Mononuclear cell (primary cell): Measurements from ENCODE around the gene PRPF38A. TPM values are rescaled to one million over a fixed set of nuclear protein-coding genes. Genes with fewer than 3 reads are reported as not detected.

Experiments
- H3K27me3 ChIP-seq: 2 replicates; pipeline ENCODE4 v1.6.0; 2011; ENCODE audit warnings: low read length, control low read depth; ENCODE audit not compliant: insufficient read depth
- H3K4me1 ChIP-seq: 2 replicates; pipeline ENCODE4 v1.5.1; 2011; ENCODE audit warnings: mild to moderate bottlenecking, low read length, control low read depth; ENCODE audit not compliant: insufficient read depth
- H3K4me3 ChIP-seq: 2 replicates; pipeline ENCODE4 v1.5.1; 2011; ENCODE audit warnings: mild to moderate bottlenecking, low read length, moderate library complexity
- H3K9me3 ChIP-seq: 2 replicates; pipeline ENCODE4 v1.5.1; 2011; ENCODE audit warnings: low read depth, mild to moderate bottlenecking, control low read depth, low read length
- total RNA-seq: library from RNA; depleted of rRNA; stranded (reverse); fragments of >200 nt; gene quantifications from one replicate; pipeline ENCODE4 v1.2.3, GENCODE V29; 2012

Gene PRPF38A
- 26.6 TPM for total RNA-seq

DNA sequence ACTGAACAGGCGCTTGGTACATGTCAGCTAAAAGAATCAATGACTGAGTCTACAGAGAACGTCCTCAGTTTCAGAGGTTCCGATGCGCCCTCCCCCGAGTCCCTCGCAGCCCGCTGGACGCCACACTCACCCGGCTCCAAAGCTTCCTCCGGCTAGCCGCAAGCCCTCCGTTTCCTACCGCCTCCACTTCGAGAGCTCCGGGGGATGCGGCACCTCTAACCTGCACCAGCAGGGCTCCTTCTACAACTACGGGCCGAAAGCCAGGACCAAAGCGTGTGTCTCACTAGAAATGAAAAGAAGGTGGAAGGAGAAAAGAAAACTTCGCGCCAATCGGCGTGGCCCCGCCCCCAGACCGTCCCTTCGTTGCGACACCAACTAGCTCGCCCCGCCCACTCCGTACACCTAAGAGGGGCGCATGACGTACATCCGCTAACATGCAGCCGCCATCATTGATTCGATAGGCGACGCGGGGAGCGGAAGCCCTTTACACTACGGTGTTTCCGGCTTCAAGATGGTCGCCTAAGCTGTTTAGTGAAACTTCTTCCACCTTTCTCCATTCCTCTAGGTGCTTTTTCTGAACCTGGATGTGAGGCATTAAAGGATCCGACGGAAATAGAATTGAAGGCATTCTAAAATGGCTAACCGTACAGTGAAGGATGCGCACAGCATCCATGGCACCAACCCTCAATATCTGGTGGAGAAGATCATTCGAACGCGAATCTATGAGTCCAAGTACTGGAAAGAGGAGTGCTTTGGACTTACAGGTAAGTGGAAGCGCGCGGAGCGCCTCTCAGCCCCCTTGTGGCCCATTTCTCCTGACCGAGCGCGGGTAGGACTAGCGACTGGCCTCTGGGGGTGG, at the start of gene PRPF38A, which contains the start of gene ORC1:
Gene PRPF38A (plus strand): TSS at position 487 of the 859 bp plus-strand sequence. CDS start 148 bp downstream, at position 635.
Gene ORC1 (minus strand): TSS at position 308 of the 859 bp plus-strand sequence. CDS start 2,200 bp downstream, outside the sequence.
- Histone ChIP-seq H3K4me1 (peaks cover 29% of the 10 kb centered on the region), H3K27me3 (no peaks in the 10 kb centered on the region), H3K9me3 (no peaks in the 10 kb centered on the region), H3K4me3 (peak within 1 kb of the TSS; percentile 83)

DNA sequence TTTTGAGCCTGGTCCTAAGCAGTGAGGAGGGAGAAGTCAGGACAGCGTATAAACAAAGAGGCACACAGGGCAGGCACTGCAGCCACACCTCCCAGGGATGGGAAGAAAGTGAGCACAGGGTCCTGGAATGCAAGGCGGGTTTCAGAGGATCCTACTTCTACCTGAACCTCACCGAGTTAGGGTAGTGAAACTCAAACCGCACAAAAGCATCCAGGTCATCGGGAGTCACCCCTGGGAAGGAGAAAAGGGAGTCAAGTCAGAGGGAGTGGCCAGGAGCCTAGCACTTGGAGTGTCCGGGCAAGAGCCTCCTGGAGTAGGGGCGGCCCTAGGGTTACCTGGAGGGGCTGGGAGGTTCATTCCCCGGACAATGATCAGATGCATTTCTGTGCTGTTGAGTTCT, 49.0 kb upstream of the PRPF38A start:
- Histone ChIP-seq H3K4me1 (no peaks in the 10 kb centered on the region), H3K4me3 (no peak overlapping the region), H3K27me3 (no peaks in the 10 kb centered on the region), H3K9me3 (no peaks in the 10 kb centered on the region)

DNA sequence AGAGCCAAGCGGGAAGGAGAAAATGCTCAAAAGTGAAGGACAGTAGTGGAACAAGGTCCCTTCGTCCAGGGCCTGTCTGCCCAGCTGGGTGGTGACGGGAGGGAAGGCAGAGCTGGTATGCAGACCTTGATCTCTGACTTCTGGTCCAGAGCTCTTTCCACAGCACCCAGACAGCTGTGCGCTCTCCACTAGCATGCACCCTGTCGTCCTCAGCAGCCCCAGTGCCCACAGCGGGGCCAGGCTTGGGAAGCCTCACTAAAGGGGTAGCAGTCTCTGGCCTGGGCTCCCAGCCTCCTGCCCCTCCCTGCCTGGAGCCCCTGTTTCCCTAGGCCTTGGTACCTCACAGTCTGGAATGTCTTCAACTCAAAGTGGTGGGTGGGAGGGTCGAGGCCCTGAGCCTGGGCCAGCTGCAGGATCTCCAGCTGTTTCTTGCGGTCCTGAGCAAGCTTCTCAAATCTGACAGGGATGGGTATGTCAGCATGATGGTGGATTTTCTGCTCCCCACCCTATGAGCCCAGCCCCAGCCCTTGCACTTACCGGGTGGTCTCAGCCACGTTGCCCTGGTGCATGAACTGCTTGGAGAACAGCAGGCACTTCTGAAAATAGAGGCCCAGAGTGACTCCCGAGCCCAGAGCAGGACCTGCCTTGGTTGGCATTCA, 48.4 kb upstream of the PRPF38A start:
- Histone ChIP-seq H3K4me3 (no peak overlapping the region), H3K4me1 (no peaks in the 10 kb centered on the region), H3K27me3 (no peaks in the 10 kb centered on the region), H3K9me3 (no peaks in the 10 kb centered on the region)

- H3K4me3 ChIP-seq: no peak overlapping the region
- H3K9me3 ChIP-seq: no peaks in the 10 kb centered on the region
- no peaks in the 10 kb centered on the region for H3K4me1 ChIP-seq
- no peaks in the 10 kb centered on the region for H3K27me3 ChIP-seq
These were observed 47.5 kb upstream of the PRPF38A start for GRCh38 chr1:52356818-52357355.

DNA sequence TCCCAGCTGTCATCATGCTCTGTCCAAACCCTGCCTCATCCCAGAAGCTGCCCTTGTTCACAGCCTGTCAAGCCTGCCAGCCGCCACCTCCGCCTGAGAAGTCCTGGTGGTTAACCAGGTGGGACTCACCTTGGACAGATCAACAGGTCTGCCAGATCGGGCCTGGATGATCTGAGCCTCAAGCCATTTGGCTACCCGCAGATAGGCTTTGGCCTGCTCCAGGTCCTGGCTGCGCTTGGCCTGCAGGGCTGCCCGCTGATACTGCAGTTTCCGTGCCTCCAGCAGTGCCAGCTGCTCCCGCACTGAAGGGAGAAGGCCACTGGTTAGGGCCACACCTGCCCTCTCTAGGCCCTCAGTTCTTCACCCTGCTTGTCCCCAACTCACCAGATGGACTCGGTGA, 47.0 kb upstream of the PRPF38A start:
- peaks cover 1% of the 10 kb centered on the region for H3K4me1 ChIP-seq
- H3K9me3 ChIP-seq: no peaks in the 10 kb centered on the region
- no peak overlapping the region for H3K4me3 ChIP-seq
- H3K27me3 ChIP-seq: no peaks in the 10 kb centered on the region

- H3K4me3 ChIP-seq: no peak overlapping the region
- peaks cover 7% of the 10 kb centered on the region for H3K4me1 ChIP-seq
- no peaks in the 10 kb centered on the region for H3K27me3 ChIP-seq
- no peaks in the 10 kb centered on the region for H3K9me3 ChIP-seq
These were observed 45.4 kb upstream of the PRPF38A start for GRCh38 chr1:52358851-52359497.

DNA sequence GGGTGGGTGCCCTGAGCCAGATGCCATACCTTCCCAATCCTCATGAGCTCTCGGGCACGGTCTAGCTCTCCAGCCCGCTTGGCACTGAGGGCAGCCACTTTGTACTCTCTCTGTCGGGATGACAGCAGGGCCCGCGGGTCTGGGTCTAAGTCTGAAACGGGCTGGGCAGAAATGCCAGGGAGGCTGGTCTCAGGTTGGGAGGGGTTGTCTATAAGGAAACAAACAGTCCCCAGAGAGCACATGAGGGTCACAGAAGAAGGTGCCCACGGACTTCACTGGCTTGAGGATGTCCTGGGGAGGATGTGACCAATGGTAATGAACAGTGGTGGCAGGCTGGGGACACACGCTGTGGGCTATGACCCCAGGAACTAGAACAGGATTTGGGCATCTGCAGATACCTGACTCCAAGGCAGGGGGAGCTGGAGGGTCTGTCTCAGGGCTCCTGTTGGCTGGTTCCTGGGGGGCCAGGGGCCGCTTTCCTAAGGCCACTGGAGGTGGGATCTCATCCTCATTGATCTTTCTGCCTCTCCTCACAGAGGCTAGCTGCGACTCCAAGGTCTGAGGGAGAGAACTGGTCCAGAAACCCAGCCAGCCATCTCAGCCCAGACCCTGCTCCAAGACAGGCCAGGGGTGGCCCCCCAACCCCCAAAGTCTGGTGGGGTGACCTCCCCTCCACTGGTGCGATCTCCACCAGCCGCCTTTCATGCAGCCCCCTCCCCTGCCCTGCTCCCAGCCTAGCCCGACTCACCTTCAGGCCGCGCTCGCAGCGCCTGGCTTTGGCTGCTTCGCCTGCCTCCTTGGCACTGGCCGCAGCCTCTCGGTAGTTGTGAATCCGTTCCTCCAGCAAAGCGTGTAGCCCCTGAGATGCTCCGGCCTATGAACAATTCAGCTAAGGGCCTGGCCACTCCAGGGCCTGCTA, 44.5 kb upstream of the PRPF38A start:
- no peak overlapping the region for H3K4me3 ChIP-seq
- no peaks in the 10 kb centered on the region for H3K27me3 ChIP-seq

GRCh38 chr1:52360595-52360968, 43.8 kb upstream of the PRPF38A start:
- Histone ChIP-seq H3K9me3 (no peaks in the 10 kb centered on the region), H3K4me1 (peaks cover 22% of the 10 kb centered on the region), H3K27me3 (no peaks in the 10 kb centered on the region), H3K4me3 (no peak overlapping the region)

More for the DNA sequence above, 44.5 kb upstream of the PRPF38A start:
- Histone ChIP-seq H3K9me3 (no peaks in the 10 kb centered on the region), H3K4me1 (peaks cover 16% of the 10 kb centered on the region)

DNA sequence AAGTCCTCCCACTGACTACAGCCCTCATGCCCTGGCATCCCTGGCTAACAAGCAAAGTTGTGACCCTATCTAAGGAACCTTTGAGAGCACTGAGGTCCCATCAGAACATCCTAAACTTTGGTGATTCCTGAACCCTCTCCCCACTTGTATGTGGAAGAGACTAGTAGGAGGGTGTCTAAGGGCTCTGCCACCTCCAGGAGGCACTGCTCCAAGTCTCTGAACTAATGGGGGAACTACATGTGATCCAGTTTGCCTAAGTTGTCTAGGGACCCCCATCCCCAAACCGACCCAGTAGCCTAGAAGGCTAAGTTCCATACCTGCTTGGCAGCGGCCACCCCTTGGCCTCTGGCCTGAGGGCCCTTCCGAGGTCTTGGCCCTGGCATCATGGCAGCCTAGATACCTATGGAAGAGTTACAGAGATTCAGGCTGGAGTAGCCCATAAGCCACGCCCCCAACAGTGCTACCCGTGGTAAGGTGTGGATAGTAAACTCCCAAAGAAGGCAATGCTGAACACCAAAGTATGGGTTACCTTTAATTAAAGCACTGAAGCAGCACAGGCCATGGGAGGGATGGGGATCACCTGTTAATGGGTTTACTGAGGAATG, 40.1 kb upstream of the PRPF38A start:
- Histone ChIP-seq H3K4me3 (no peak overlapping the region), H3K27me3 (no peaks in the 10 kb centered on the region), H3K9me3 (no peaks in the 10 kb centered on the region), H3K4me1 (peaks cover 34% of the 10 kb centered on the region)

DNA sequence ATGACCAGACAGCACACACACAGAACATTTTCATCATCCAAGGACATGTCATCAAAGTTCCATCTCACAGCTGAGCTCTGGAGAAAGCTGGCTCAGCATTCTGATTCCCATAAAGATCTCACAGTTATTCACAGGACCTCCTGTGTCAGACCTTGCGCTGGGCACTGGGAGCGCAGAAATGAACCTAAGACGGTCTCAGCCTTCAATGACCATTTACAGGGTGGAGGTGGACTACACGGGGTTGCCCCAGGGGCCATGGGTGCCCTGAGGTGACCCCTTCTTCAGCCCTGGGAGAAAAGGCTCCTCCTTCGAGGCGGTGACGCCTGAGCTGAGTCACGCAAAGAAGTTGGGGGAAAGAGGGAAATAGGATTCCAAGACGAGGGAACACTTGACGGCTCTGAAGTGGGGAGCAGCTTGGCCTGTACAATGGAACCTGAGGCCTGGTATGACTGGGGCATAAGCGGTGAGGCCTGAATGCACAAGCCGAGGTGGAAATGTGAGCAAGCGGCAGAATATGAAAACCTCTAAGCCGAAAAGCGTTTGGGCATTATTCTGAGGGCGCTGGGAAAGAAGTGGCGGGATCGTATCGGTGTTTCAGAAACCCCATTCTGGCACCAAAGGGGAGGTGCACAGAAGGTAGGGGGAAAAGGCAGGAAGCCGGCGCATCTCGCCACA, 39.2 kb upstream of the PRPF38A start:
- Histone ChIP-seq H3K4me3 (peak overlapping the region; percentile 83), H3K4me1 (peaks cover 34% of the 10 kb centered on the region), H3K27me3 (no peaks in the 10 kb centered on the region), H3K9me3 (no peaks in the 10 kb centered on the region)

DNA sequence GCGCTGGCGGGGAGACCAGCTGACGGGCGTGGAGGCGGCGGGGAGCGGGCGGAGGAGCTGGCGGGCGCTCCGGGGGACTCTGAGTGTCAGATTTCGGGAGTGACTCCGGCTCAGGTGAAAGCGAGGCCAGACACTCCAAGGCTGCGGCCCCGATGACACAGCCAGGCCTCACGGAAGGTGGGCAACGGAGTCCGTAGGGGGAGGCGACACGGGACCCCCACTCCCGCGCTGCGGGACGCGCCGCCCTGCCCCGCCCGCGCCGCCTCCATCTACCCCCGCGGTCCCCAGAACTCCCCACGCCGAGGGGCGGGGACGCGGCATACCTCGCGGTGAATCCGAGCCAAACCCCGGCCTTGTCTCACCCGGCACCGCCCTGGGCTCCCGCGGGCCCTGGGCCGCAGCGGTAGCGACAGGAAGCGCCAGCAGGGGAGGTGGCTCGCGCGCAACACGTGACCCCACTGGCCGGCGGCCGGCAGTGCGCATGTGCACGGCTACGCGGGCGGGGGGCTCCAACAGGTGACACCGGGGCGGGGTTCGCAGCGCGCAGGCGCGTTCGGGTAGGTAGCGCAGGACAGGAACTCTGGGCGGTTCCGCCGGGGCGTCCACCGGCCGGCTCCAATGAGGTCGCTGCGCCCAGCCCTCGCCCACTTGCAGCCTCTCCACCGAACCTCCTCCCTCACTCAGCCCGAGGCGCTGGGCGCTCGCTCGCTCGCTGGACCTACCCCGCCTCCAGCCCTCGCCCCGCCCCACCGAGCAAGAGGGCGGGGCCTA, 38.5 kb upstream of the PRPF38A start, which contains the start of gene CC2D1B:
Gene CC2D1B (minus strand): TSS at position 460 of the 771 bp plus-strand sequence. CDS start 1,585 bp downstream, outside the sequence.
- Histone ChIP-seq H3K27me3 (no peaks in the 10 kb centered on the region), H3K4me1 (peaks cover 34% of the 10 kb centered on the region), H3K9me3 (no peaks in the 10 kb centered on the region)

GRCh38 chr1:52366517-52366827, 37.9 kb upstream of the PRPF38A start:
- Histone ChIP-seq H3K27me3 (no peaks in the 10 kb centered on the region), H3K9me3 (no peaks in the 10 kb centered on the region), H3K4me3 (peak overlapping the region; percentile 83), H3K4me1 (peaks cover 34% of the 10 kb centered on the region)

More for the DNA sequence above, 38.5 kb upstream of the PRPF38A start, which contains the start of gene CC2D1B:
- peak within 1 kb of the TSS; percentile 83 for H3K4me3 ChIP-seq

DNA sequence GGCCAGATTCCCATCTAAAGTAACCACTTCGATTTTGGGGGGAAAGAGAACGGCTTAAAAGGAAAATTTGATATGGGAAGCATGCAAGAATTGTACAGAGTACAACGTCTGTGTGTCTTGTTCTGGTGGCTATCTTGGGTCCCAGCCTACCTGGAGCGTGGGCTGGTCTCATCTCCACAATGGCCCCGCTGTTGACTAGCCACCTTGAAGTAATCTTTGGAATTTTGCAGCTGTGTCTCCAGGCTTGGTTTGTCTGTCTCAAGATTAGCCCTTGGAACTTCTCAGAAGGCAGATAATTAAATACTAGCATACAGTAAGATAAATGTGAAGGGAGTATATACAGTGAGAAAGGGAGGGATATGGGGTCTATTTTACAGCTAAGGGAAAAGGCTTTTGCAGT, 37.1 kb upstream of the PRPF38A start:
- Histone ChIP-seq H3K4me1 (peaks cover 34% of the 10 kb centered on the region), H3K9me3 (no peaks in the 10 kb centered on the region), H3K4me3 (no peak overlapping the region), H3K27me3 (no peaks in the 10 kb centered on the region)
